ENCODE data around the gene RAD51C. TPM values are rescaled to one million over a fixed set of nuclear protein-coding genes. Genes with fewer than 3 reads are reported as not detected.

The RAD51C gene
- total and polyA plus RNA-seq, 9 of the 15 experiments (the other 6 are each of a cell fraction or from before 2014, with no cell fraction given) = 93.9 to 341 (median 135) TPM

- TF ChIP-seq NR0B1 (IDR thresholded peaks at IDR 0.05; ENCODE audit: partially characterized antibody) = no peak
- TF ChIP-seq NR2C2 (CRISPR knock-in tag; IDR thresholded peaks at IDR 0.05) = peak; percentile 88
- TF ChIP-seq NR2C2 (tag; IDR thresholded peaks at IDR 0.05) = peak; percentile 84
- TF ChIP-seq HES1 (IDR thresholded peaks at IDR 0.05; ENCODE audit: low read depth) = 0 out of 2 replicates have a peak, but pooled peaks have one; percentile 61
- TF ChIP-seq PRPF4 (IDR thresholded peaks at IDR 0.05; ENCODE audit: insufficient read depth, low read depth, low read length, poor library complexity, severe bottlenecking) = peak; percentile 25
- no peak for TF ChIP-seq MBD1 (CRISPR knock-in tag; IDR thresholded peaks at IDR 0.05)
- TF ChIP-seq XRCC3 (IDR thresholded peaks at IDR 0.05) = no peak
- peak; percentile 74; the same call in 1 of the 2 replicates for TF ChIP-seq ZNF644 (tag; IDR thresholded peaks at IDR 0.05; ENCODE audit: low read depth)
- peak; percentile 100 for TF ChIP-seq ILF3 (IDR thresholded peaks at IDR 0.05; ENCODE audit: borderline replicate concordance)
- no peak for TF ChIP-seq SETDB1 (IDR thresholded peaks at IDR 0.05; ENCODE audit: low read length)
- peak; percentile 96 for TF ChIP-seq SP1 (CRISPR knock-in tag; IDR thresholded peaks at IDR 0.05)
- peak; percentile 52; the same call in 1 of the 2 replicates for TF ChIP-seq ZBTB49 (CRISPR knock-in tag; IDR thresholded peaks at IDR 0.05; ENCODE audit: borderline replicate concordance)
- TF ChIP-seq ZNF699 (CRISPR knock-in tag; IDR thresholded peaks at IDR 0.05; ENCODE audit: insufficient replicate concordance) = peak; percentile 53
- peak; percentile 92; the same call in 1 of the 2 replicates for TF ChIP-seq ZNF511 (CRISPR knock-in tag; IDR thresholded peaks at IDR 0.05)
- TF ChIP-seq TBL1XR1 (IDR thresholded peaks at IDR 0.05; ENCODE audit: low read length in 2 of 2) = peak; percentile 98; a peak in 3 of 4 replicates
- TF ChIP-seq ZNF436 (CRISPR knock-in tag; IDR thresholded peaks at IDR 0.05) = peak; percentile 99
- peak; percentile 93 for TF ChIP-seq STAT5A (IDR thresholded peaks at IDR 0.05; ENCODE audit: borderline replicate concordance, low read length)
- TF ChIP-seq NFRKB (IDR thresholded peaks at IDR 0.05; ENCODE audit: low read depth) = 0 out of 2 replicates have a peak, but pooled peaks have one; percentile 20
- peak; percentile 100 for TF ChIP-seq LCOR (CRISPR knock-in tag; IDR thresholded peaks at IDR 0.05)
Observed at GRCh38 chr17:58658804-58659713, 33.3 kb upstream of the RAD51C start (continued).

All from K562 (cell line).